Activated naive CD8-positive, alpha-beta T cell (primary cell): ENCODE data around the gene TEK.

Experiments
- H3K27ac Mint-ChIP-seq: one replicate; pipeline ENCODE4 v1.8.0; 2021; ENCODE audit warnings: mixed read lengths
- H3K27me3 Mint-ChIP-seq: one replicate; pipeline ENCODE4 v1.8.0; 2021; ENCODE audit warnings: mixed read lengths
- H3K36me3 Mint-ChIP-seq: one replicate; pipeline ENCODE4 v1.8.0; 2021; ENCODE audit warnings: mixed read lengths
- H3K4me1 Mint-ChIP-seq: one replicate; pipeline ENCODE4 v1.8.0; 2021; ENCODE audit warnings: low read depth, mixed read lengths
- H3K4me3 Mint-ChIP-seq: one replicate; pipeline ENCODE4 v1.8.0; 2021; ENCODE audit warnings: mild to moderate bottlenecking, mixed read lengths
- H3K9me3 Mint-ChIP-seq: one replicate; pipeline ENCODE4 v1.8.0; 2021; ENCODE audit warnings: low read depth, mixed read lengths

TEK gene

GRCh38 chr9:27149651-27150050 is 40.6 kb downstream of the TEK start:
- Mint-ChIP-seq H3K4me3 (no peak overlapping the region), H3K27me3 (peaks cover 2% of the 10 kb centered on the region), H3K9me3 (no peaks in the 10 kb centered on the region), H3K36me3 (no peaks in the 10 kb centered on the region), H3K27ac (no peak overlapping the region), H3K4me1 (no peaks in the 10 kb centered on the region)

- H3K4me1 Mint-ChIP-seq: no peaks in the 10 kb centered on the region
- no peaks in the 10 kb centered on the region for H3K36me3 Mint-ChIP-seq
- no peak overlapping the region for H3K4me3 Mint-ChIP-seq
- H3K27ac Mint-ChIP-seq: no peak overlapping the region
- no peaks in the 10 kb centered on the region for H3K9me3 Mint-ChIP-seq
- H3K27me3 Mint-ChIP-seq: peaks cover 2% of the 10 kb centered on the region
Measured at GRCh38 chr9:27150746-27151406, 41.9 kb downstream of the TEK start.

- Mint-ChIP-seq H3K9me3 (no peaks in the 10 kb centered on the region), H3K27me3 (peaks cover 2% of the 10 kb centered on the region), H3K27ac (no peak overlapping the region), H3K4me3 (no peak overlapping the region), H3K36me3 (no peaks in the 10 kb centered on the region), H3K4me1 (no peaks in the 10 kb centered on the region)
Measured at GRCh38 chr9:27151693-27152404, 42.8 kb downstream of the TEK start.

- H3K4me1 Mint-ChIP-seq: no peaks in the 10 kb centered on the region
- peaks cover 2% of the 10 kb centered on the region for H3K27me3 Mint-ChIP-seq
- H3K4me3 Mint-ChIP-seq: no peak overlapping the region
- no peaks in the 10 kb centered on the region for H3K36me3 Mint-ChIP-seq
- no peak overlapping the region for H3K27ac Mint-ChIP-seq
- no peaks in the 10 kb centered on the region for H3K9me3 Mint-ChIP-seq
Measured at GRCh38 chr9:27152405-27152718, 43.3 kb downstream of the TEK start.

GRCh38 chr9:27154908-27155307 is 45.9 kb downstream of the TEK start:
- Mint-ChIP-seq H3K9me3 (no peaks in the 10 kb centered on the region), H3K27me3 (no peaks in the 10 kb centered on the region), H3K27ac (no peak overlapping the region), H3K4me1 (no peaks in the 10 kb centered on the region), H3K4me3 (no peak overlapping the region), H3K36me3 (no peaks in the 10 kb centered on the region)

GRCh38 chr9:27157097-27157496 is 48.1 kb downstream of the TEK start:
- H3K27ac Mint-ChIP-seq: no peak overlapping the region
- no peaks in the 10 kb centered on the region for H3K36me3 Mint-ChIP-seq
- no peaks in the 10 kb centered on the region for H3K4me1 Mint-ChIP-seq
- H3K9me3 Mint-ChIP-seq: no peaks in the 10 kb centered on the region
- no peak overlapping the region for H3K4me3 Mint-ChIP-seq
- no peaks in the 10 kb centered on the region for H3K27me3 Mint-ChIP-seq

GRCh38 chr9:27157736-27158135 is 48.7 kb downstream of the TEK start:
- Mint-ChIP-seq H3K36me3 (no peaks in the 10 kb centered on the region), H3K27ac (no peak overlapping the region), H3K4me1 (no peaks in the 10 kb centered on the region), H3K9me3 (no peaks in the 10 kb centered on the region), H3K4me3 (no peak overlapping the region), H3K27me3 (no peaks in the 10 kb centered on the region)

GRCh38 chr9:27160636-27161035 is 51.6 kb downstream of the TEK start:
- no peaks in the 10 kb centered on the region for H3K36me3 Mint-ChIP-seq
- H3K9me3 Mint-ChIP-seq: no peaks in the 10 kb centered on the region
- no peak overlapping the region for H3K4me3 Mint-ChIP-seq
- H3K4me1 Mint-ChIP-seq: no peaks in the 10 kb centered on the region
- no peak overlapping the region for H3K27ac Mint-ChIP-seq
- H3K27me3 Mint-ChIP-seq: no peaks in the 10 kb centered on the region

GRCh38 chr9:27162045-27162444 is 53.0 kb downstream of the TEK start:
- Mint-ChIP-seq H3K27ac (no peak overlapping the region), H3K9me3 (no peaks in the 10 kb centered on the region), H3K4me1 (no peaks in the 10 kb centered on the region), H3K27me3 (no peaks in the 10 kb centered on the region), H3K4me3 (no peak overlapping the region), H3K36me3 (no peaks in the 10 kb centered on the region)

GRCh38 chr9:27165068-27165467 is 56.0 kb downstream of the TEK start:
- H3K36me3 Mint-ChIP-seq: no peaks in the 10 kb centered on the region
- no peaks in the 10 kb centered on the region for H3K9me3 Mint-ChIP-seq
- H3K27ac Mint-ChIP-seq: no peak overlapping the region
- H3K27me3 Mint-ChIP-seq: no peaks in the 10 kb centered on the region
- H3K4me1 Mint-ChIP-seq: no peaks in the 10 kb centered on the region
- no peak overlapping the region for H3K4me3 Mint-ChIP-seq

- H3K9me3 Mint-ChIP-seq: no peaks in the 10 kb centered on the region
Measured at GRCh38 chr9:27165670-27166069, 56.6 kb downstream of the TEK start.

GRCh38 chr9:27168496-27168895 is 59.5 kb downstream of the TEK start:
- no peak overlapping the region for H3K27ac Mint-ChIP-seq
- no peaks in the 10 kb centered on the region for H3K9me3 Mint-ChIP-seq
- H3K4me1 Mint-ChIP-seq: no peaks in the 10 kb centered on the region
- no peak overlapping the region for H3K4me3 Mint-ChIP-seq
- H3K27me3 Mint-ChIP-seq: no peaks in the 10 kb centered on the region
- H3K36me3 Mint-ChIP-seq: no peaks in the 10 kb centered on the region

More at GRCh38 chr9:27165670-27166069, 56.6 kb downstream of the TEK start:
- Mint-ChIP-seq H3K36me3 (no peaks in the 10 kb centered on the region), H3K4me1 (no peaks in the 10 kb centered on the region), H3K27me3 (no peaks in the 10 kb centered on the region), H3K4me3 (no peak overlapping the region), H3K27ac (no peak overlapping the region)

GRCh38 chr9:27168951-27169350 is 59.9 kb downstream of the TEK start:
- H3K4me1 Mint-ChIP-seq: no peaks in the 10 kb centered on the region
- no peak overlapping the region for H3K4me3 Mint-ChIP-seq
- H3K36me3 Mint-ChIP-seq: no peaks in the 10 kb centered on the region
- no peak overlapping the region for H3K27ac Mint-ChIP-seq
- no peaks in the 10 kb centered on the region for H3K9me3 Mint-ChIP-seq
- H3K27me3 Mint-ChIP-seq: no peaks in the 10 kb centered on the region

- no peak overlapping the region for H3K27ac Mint-ChIP-seq
- H3K4me3 Mint-ChIP-seq: no peak overlapping the region
- peaks cover 10% of the 10 kb centered on the region for H3K9me3 Mint-ChIP-seq
- H3K27me3 Mint-ChIP-seq: peaks cover 2% of the 10 kb centered on the region
- no peaks in the 10 kb centered on the region for H3K36me3 Mint-ChIP-seq
- no peaks in the 10 kb centered on the region for H3K4me1 Mint-ChIP-seq
Measured at GRCh38 chr9:27176971-27177370, 67.9 kb downstream of the TEK start.

- no peaks in the 10 kb centered on the region for H3K4me1 Mint-ChIP-seq
- H3K4me3 Mint-ChIP-seq: no peak overlapping the region
- peaks cover 3% of the 10 kb centered on the region for H3K27me3 Mint-ChIP-seq
- H3K27ac Mint-ChIP-seq: no peak overlapping the region
- no peaks in the 10 kb centered on the region for H3K36me3 Mint-ChIP-seq
- peaks cover 10% of the 10 kb centered on the region for H3K9me3 Mint-ChIP-seq
Measured at GRCh38 chr9:27179245-27179865, 70.3 kb downstream of the TEK start.

- Mint-ChIP-seq H3K27me3 (peaks cover 3% of the 10 kb centered on the region), H3K36me3 (no peaks in the 10 kb centered on the region), H3K4me1 (no peaks in the 10 kb centered on the region), H3K27ac (no peak overlapping the region), H3K9me3 (peaks cover 6% of the 10 kb centered on the region), H3K4me3 (no peak overlapping the region)
Measured at GRCh38 chr9:27181381-27181780, 72.4 kb downstream of the TEK start.
